HG03159 (cell line): ENCODE data around the gene ZNF141.
"Not testable (repeated sequence)": the region's sequence is repeated elsewhere in the genome, so short reads cannot be mapped to it uniquely, and the experiment has no call there.

ENCODE experiments used
- ATAC-seq: cut with Tn5 transposase; IDR thresholded peaks from one replicate; pipeline ENCODE4 v1.9.1; 2021; ENCODE audit warnings: mild to moderate bottlenecking, moderate library complexity; ENCODE audit not compliant: unreplicated experiment

Gene ZNF141

DNA sequence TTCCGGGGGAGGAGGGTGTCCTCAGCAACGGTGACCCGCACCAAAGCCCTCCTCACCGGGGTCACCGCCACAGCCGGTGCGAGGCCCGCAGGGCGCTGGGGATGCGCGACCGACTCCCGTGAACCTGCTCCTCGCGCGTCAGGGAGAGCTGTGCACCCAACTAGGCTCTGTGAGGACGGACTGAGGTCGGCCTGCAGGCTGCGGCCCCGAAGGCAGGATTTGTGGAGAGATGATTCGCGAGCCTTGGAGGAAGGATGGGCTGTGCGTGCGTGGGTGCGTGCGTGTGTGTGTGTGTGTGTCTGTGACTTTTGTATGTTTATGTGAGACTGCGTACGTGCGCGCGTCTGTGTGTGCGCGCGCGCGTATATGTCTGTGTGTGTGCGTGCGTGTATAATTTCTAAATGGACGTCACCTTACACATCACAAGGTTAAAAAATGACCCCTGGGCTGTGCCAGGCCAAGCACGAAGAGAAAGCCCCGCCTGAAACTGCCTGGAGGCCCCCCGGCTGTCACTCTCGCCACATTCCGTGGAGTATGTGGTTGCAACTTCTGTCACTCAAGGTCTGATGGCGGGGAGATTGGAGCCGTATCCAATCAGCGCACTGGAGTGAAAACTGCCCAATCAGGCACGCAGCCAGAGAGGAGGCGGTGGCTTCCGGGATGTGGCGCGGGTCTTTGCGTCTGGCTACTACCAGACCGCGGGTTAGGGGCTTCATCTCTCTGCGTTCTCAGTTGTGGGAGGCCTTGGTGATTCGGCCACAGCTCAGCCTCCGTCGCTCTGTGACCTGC, at the start of gene ZNF141:
ZNF141 (plus strand) TSS at position 672 of the 789 bp plus-strand sequence. CDS start 170 bp downstream, outside the sequence.
- peak; percentile 96 for ATAC-seq

DNA sequence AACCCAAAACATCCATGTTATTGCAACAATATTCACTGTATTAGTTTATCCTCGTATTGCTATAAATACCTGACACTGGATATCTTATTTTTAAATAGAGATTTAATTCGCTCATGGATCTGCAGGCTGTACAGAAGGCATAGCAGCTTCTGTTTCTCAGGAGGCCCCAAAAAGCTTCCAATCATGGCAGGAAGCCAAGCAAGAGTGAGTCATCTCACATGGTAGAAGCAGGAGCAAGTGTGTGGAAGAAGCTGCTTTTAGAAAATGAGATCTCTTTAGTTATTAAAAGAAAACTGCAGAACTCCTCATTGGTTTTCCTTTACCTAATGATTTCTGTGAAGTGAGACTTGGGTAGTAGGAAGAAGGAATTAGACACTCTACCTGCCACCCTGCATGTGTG, 48.7 kb upstream of the ZNF141 start:
- ATAC-seq, result no peak

DNA sequence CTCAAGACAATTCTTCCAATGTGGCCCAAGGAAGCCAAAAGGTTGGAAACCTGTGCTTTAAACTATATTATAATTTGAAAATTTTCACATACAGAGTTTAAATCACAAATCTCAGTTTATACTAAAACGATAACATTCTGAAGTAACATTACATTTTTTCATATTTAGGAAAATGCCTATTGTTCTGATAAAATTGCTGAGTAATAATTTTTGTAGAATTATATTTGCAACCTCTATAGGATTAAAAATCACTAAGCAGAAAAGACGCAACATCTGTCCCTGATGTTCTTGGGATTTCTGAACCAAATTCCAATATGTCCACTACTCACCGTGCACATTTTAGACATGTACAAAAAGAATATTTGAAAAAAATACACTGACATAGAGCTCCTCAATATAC, 42.9 kb upstream of the ZNF141 start:
- ATAC-seq, result no peak

DNA sequence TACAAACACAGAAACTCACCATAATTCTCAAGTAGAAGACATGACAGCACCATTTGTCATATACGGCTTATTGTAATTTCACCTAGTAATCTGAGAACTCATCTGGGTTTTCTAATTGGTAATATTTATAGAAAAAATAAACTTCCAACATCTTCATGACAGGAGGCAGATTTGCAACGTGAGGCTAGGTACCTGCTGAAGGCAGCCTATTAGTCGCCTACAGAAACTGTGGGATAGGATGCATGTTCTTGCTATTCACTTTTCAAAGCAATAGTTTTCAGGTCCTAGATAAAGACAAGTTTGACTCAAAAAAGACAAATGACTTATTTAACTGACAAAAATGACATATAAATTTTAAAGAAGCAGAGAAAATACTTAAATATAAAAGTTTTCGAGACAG, 35.2 kb upstream of the ZNF141 start:
- ATAC-seq, result no peak

DNA sequence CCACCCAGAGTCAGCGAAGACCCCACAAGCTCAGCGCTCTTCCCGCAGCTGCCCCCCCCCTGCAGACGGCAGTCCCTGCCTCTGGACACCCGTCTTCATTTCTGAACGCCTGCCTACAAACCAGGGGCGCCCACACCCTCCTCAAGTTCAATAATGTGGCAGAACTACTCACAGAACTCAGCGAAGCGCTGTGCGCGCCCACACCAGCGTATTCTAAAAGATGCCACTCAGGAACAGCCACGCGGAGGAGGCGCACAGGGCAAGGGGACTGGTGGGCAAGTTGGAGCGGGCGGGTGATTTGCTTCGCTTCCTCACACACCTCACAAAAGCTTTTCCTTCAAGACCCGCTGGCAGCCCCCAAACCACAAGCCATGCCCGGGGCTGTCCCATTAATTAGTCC, 33.1 kb upstream of the ZNF141 start:
- not testable (repeated sequence) for ATAC-seq

DNA sequence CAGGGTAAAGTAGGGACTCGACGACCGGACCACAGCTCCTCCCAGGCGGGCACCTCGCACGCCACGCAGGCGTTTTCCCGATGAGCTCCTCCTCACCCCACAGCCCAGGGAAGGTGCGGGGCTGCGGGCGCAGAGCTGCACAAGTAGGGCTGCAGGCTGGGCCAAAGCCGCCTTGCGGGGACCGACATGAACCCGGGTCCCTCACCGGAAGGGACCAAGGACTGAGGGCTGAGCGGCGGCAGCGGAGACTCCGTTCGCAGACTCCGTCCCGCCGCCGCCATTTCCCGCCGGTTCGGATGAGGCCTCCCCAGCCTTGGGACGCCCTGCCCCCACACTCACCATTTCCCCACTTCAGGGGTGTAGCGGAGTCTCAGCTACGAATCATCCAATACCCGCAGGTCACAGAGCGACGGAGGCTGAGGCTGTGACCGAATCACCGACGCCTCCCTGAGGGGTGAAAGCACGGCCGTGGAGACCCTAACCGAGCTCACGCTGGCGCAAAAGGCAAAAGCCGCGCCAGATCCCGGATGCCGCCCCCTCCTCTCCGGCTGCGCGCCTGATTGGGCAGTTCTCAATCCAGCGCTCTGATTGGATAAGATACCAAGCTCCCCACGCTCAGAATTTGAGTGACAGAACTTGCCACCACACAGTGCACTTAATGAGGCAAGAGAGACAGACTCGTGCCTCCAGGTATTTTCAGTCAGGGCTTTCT, 32.5 kb upstream of the ZNF141 start, which contains the start of gene ZNF732:
ZNF732 (minus strand) TSS at position 506 of the 712 bp plus-strand sequence; CDS start at position 342, 164 bp downstream.
- ATAC-seq, result no peak

GRCh38 chr4:306551-306961, 31.1 kb upstream of the ZNF141 start:
- peak; percentile 44 for ATAC-seq

GRCh38 chr4:309807-310206, 27.8 kb upstream of the ZNF141 start:
- ATAC-seq, result no peak

GRCh38 chr4:314296-314903, 23.2 kb upstream of the ZNF141 start:
- no peak for ATAC-seq

- no peak for ATAC-seq
Observed at GRCh38 chr4:328729-329128, 8.9 kb upstream of the ZNF141 start.

GRCh38 chr4:335515-335914, 2.1 kb upstream of the ZNF141 start:
- ATAC-seq, result no peak

GRCh38 chr4:336099-336892, 1.3 kb upstream of the ZNF141 start:
- ATAC-seq, result peak; percentile 1

GRCh38 chr4:336893-337142, 796 bp upstream of the ZNF141 start:
- peak; percentile 4 for ATAC-seq

GRCh38 chr4:337932-338758, 531 bp downstream of the ZNF141 start:
- ATAC-seq, result peak; percentile 30

DNA sequence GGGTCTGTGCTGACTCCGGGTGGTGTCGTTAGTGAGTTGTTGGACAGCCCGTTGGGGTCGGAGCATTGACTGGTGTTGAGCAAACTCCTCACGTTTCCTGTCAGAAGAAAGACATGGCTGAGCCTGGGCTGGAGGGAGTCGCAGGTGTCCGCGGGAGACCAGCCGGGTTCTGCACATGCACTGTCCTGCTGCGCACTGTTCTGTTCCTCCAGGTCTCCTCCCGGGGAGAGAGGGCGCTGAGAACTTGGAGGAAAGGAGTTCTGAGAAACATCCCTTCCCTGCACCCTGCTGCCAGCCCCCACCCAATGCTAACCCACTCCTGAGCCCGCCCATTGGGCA, 1.1 kb downstream of the ZNF141 start:
- ATAC-seq, result no peak

DNA sequence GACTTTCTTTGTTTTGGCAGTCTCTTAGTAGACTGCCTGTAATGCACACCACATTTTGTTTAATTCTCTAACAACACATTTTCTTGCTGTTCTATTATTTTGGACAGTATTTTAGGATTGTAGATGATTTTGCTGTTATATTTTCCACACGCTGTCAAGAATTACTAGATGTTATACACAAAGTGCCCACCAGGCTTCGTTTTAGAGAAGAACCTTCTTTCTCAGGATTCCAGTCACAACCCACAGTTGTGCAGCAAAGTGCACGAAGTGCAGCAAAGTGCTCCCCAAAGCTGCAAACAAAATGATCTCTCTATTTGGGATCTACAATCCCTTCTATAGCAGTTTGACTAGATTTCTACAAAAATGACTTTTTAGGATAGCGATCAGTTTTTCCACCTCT, 2.4 kb downstream of the ZNF141 start:
- no peak for ATAC-seq

GRCh38 chr4:373062-373839, 35.6 kb downstream of the ZNF141 start:
- no peak for ATAC-seq

DNA sequence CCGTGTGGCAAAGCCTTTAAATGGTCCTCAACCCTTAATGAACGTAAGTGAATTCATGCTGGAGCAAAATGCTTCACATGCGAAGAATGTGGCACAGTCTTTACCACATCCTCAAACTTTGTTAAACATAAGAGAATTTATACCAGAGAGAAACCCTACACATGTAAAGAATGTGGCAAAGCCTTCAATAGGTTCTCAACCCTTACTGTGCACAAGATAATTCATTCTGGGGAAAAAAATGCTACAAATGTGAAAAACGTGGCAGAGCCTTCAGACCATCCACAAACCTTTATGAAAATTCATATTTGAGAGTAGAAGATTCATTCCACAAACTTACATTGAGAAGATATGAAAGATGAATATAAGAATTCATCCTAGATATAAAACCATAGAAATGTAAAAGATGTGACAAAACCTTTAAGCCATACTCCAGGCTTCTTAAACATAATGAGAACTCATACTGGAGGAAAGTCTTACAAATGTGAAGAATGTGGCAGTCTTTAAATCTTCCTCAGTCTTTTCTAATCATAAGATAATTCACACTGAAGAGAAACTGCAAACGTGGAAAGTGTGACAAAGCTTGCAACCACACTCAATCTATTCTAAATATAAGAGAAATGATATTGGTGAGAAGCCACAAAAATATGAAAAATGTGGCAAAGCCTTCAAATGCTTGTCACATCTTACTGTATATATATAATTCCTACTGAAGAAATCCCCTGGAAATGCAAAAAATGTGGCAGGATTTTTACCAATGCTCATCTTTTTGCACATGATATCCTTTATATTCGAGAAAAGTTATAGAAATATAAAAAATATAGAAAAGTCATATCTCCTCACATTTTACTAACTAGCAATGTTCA, 36.9 kb downstream of the ZNF141 start:
- ATAC-seq, result no peak
